Ascending aorta (tissue), 2 donors: ENCODE results near the gene VPS26A. TPM values are rescaled to one million over a fixed set of nuclear protein-coding genes. Genes with fewer than 3 reads are reported as not detected.

ENCODE experiments used
- DNase-seq, 2 donors: peaks; one replicate each; pipeline ENCODE4 v3.0.0-alpha.2; 2019; ENCODE audit warnings: low spot score in 2 of 2
- H3K27ac ChIP-seq, 2 donors: fragments of 200-600 bp; sonication (generic); one replicate each; pipeline ENCODE4 v1.5.1; 2016 to 2017; ENCODE audit warnings: mild to moderate bottlenecking in 1 of 2
- H3K27me3 ChIP-seq: fragments of 200-600 bp; sonication (generic); one replicate; pipeline ENCODE4 v1.5.1; 2017
- H3K36me3 ChIP-seq, 2 donors: fragments of 200-600 bp; sonication (generic); one replicate each; pipeline ENCODE4 v1.5.1; 2016
- H3K4me1 ChIP-seq, 2 donors: fragments of 200-600 bp; sonication (generic); one replicate each; pipeline ENCODE4 v1.5.1; 2016 to 2017; ENCODE audit warnings: mild to moderate bottlenecking in 1 of 2
- H3K4me3 ChIP-seq, 2 donors: fragments of 200-600 bp; sonication (generic); one replicate each; pipeline ENCODE4 v1.5.1; 2016 to 2017; ENCODE audit warnings: mild to moderate bottlenecking in 1 of 2
- H3K9me3 ChIP-seq, 2 donors: fragments of 200-600 bp; sonication (generic); one replicate each; pipeline ENCODE4 v1.5.1; 2016
- intact Hi-C: fragments of 100-400 bp; cut with DNase I; formaldehyde crosslinking; loops from one replicate; pipeline ENCODE4 v1.15.1; 2023
- total RNA-seq: library from RNA; depleted of rRNA; stranded (reverse); fragments of >200 nt; gene quantifications from one replicate; pipeline ENCODE4 v1.1.0, GENCODE V29; 2016
- TF ChIP-seq, protein P1 (sequence below), 3 experiments: fragments of 200-600 bp in 2 of 3; fragments of 450-650 bp in 1 of 3; sonication (generic) in 2 of 3; IDR thresholded peaks; one replicate each; pipeline ENCODE4 v1.5.1; 2016 to 2019; ENCODE audit warnings: antibody characterized with exemption in 3 of 3, mild to moderate bottlenecking in 1 of 3, moderate library complexity in 1 of 3

The VPS26A gene
- total RNA-seq, 1 donor from 2014 or later, result 26.0 TPM

DNA sequence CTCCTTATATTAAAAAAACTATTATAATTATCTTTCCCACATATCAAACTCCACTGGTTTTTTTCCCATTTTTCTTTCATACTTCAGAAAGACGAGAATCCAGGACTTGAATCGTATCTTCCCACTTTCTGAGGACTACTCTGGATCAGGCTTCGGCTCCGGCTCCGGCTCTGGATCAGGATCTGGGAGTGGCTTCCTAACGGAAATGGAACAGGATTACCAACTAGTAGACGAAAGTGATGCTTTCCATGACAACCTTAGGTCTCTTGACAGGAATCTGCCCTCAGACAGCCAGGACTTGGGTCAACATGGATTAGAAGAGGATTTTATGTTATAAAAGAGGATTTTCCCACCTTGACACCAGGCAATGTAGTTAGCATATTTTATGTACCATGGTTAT is 20.2 kb upstream of the VPS26A start:
- H3K4me1 ChIP-seq, result no peaks in the 10 kb centered on the region
- H3K9me3 ChIP-seq, result no peaks in the 10 kb centered on the region
- no peak overlapping the region for H3K4me3 ChIP-seq
- peaks cover 8 to 20% of the 10 kb centered on the region in 2 donors for H3K36me3 ChIP-seq
- no peaks in the 10 kb centered on the region for H3K27me3 ChIP-seq
- intact Hi-C loops, result no loop called here
- peak in 1 of 2 donors; percentile 53 for DNase-seq
- no peak overlapping the region for H3K27ac ChIP-seq
- TF ChIP-seq, protein P1, sequence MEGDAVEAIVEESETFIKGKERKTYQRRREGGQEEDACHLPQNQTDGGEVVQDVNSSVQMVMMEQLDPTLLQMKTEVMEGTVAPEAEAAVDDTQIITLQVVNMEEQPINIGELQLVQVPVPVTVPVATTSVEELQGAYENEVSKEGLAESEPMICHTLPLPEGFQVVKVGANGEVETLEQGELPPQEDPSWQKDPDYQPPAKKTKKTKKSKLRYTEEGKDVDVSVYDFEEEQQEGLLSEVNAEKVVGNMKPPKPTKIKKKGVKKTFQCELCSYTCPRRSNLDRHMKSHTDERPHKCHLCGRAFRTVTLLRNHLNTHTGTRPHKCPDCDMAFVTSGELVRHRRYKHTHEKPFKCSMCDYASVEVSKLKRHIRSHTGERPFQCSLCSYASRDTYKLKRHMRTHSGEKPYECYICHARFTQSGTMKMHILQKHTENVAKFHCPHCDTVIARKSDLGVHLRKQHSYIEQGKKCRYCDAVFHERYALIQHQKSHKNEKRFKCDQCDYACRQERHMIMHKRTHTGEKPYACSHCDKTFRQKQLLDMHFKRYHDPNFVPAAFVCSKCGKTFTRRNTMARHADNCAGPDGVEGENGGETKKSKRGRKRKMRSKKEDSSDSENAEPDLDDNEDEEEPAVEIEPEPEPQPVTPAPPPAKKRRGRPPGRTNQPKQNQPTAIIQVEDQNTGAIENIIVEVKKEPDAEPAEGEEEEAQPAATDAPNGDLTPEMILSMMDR (IDR thresholded peaks at IDR 0.05), result no peak

DNA sequence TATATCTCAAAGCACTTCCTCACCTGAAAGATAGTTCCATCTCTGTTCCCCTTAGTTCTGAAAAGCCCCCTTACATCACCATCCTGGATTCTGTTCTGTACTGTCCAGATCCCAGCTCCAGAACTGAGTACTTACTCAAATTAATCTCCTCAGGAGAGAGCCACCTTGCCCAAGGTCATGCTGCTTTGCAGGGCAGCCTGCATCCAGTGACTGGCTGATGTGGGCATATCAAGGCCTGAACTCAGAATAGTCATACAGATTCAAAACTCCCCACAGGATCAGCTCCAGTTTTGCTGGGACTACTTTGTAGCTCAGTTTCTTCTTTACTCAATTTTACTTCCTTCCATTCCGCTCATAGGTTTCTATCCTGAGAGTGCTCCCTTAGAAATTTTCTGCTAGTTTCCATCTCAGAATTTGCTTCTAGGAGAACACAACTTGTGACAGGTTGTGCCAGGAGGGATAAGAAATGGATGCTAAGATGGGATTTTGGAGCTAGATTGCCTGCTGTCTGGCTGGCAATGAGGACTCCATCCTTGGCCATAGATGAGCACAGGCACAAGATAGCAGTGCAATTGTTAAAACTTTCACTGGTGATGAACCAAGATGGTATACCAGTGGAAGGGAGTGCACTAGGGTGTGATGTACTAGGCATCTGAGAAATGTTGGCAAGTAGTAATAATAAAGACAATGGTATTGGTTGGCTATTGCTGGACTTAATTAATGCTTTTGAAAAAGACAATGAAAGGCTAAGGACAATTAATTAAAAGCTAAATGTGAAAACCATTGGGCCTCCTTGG is 18.8 kb upstream of the VPS26A start:
- intact Hi-C loops, result no loop called here
- peaks cover 0 to 17% of the 10 kb centered on the region in 2 donors for H3K36me3 ChIP-seq
- no peaks in the 10 kb centered on the region for H3K4me1 ChIP-seq
- H3K4me3 ChIP-seq, result no peak overlapping the region
- peak in 1 of 2 donors; percentile 25 for DNase-seq
- H3K9me3 ChIP-seq, result no peaks in the 10 kb centered on the region
- no peak overlapping the region for H3K27ac ChIP-seq
- no peaks in the 10 kb centered on the region for H3K27me3 ChIP-seq
- TF ChIP-seq, protein P1 (IDR thresholded peaks at IDR 0.05), result no peak

DNA sequence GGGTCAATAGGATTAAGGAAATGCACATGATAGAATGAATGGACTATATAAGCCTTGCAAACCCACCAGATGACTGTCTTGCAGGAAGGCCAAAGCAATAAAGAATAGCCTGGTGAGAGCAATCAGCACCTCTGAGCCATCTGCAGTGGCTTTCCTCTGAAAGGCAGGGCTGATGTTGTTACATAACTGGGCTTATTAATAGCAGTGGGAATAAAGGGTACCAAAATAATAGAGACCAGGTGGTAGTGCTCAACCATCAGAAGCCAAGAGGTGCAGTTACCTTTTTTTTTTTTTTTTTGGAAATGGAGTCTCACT is 16.8 kb upstream of the VPS26A start:
- intact Hi-C loops, result no loop called here
- no peak for DNase-seq
- Histone ChIP-seq H3K4me1 (no peaks in the 10 kb centered on the region), H3K36me3 (peaks cover 0 to 17% of the 10 kb centered on the region in 2 donors), H3K9me3 (no peaks in the 10 kb centered on the region), H3K4me3 (no peak overlapping the region), H3K27ac (no peak overlapping the region), H3K27me3 (no peaks in the 10 kb centered on the region)
- TF ChIP-seq, protein P1 (IDR thresholded peaks at IDR 0.05), result no peak

DNA sequence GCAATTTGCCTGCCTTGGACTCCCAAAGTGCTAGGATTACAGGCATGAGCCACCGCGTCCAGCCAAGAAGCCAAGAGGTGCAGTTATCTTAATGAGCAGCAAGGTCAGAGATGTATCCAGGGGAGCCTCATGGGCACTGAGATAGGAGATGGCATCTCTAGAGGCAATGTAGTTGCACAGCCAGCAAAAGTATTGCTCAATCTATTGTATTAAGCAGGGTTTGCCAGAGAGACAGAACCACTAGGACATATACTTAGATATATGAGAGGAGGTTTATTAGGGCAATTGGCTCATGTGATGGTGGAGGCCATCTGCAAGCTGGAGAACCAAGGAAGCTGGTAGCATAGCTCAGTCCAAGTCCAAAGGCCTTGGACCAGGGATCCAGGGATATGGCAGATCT is 16.3 kb upstream of the VPS26A start:
- TF ChIP-seq, protein P1 (IDR thresholded peaks at IDR 0.05), result no peak
- H3K36me3 ChIP-seq, result peaks cover 0 to 17% of the 10 kb centered on the region in 2 donors
- DNase-seq, result no peak
- intact Hi-C loops, result no loop called here
- no peaks in the 10 kb centered on the region for H3K9me3 ChIP-seq
- H3K4me1 ChIP-seq, result no peaks in the 10 kb centered on the region
- H3K27me3 ChIP-seq, result no peaks in the 10 kb centered on the region
- no peak overlapping the region for H3K4me3 ChIP-seq
- H3K27ac ChIP-seq, result no peak overlapping the region

DNA sequence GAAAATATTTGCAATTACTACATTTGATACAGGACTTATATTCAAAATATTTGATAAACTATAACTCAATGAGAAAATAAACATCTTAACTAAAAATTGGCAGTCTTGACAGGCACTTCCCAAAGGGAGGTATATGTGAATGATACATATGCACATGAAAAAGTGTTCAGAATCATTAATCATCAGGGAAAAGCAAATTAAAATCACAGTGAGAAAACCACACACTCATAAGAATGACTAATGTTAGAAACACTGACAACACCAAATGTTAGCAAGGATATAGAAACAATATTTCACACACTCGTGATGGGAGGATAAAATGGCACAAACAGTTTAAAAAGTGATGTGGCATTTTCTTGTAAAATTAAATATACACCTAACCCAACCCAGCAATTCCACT is 4.1 kb upstream of the VPS26A start:
- no peaks in the 10 kb centered on the region for H3K36me3 ChIP-seq
- intact Hi-C loops, result loop anchor here (5.0 kb wide), 3 partner anchors 218 to 398 kb away; partner anchors contain the start of genes CCAR1 and DDX50
- H3K27ac ChIP-seq, result no peak overlapping the region
- no peak for DNase-seq
- no peak overlapping the region for H3K4me3 ChIP-seq
- TF ChIP-seq, protein P1 (IDR thresholded peaks at IDR 0.05), result no peak
- H3K27me3 ChIP-seq, result no peaks in the 10 kb centered on the region
- H3K9me3 ChIP-seq, result no peaks in the 10 kb centered on the region
- H3K4me1 ChIP-seq, result peaks cover 0 to 5% of the 10 kb centered on the region in 2 donors
